Fibroblast of lung (primary cell): ENCODE measurements around the gene PCDHB14. TPM values are rescaled to one million over a fixed set of nuclear protein-coding genes. Genes with fewer than 3 reads are reported as not detected.
"Not testable (repeated sequence)": the region's sequence is repeated elsewhere in the genome, so short reads cannot be mapped to it uniquely, and the experiment has no call there.

Source experiments
- DNase-seq, 2 donors: peaks; one replicate each; pipeline versions ENCODE4 v3.0.0 to v3.0.0-alpha.2; 2010; ENCODE audit warnings: low read depth in 2 of 2
- H2AFZ ChIP-seq: 2 replicates; pipeline ENCODE4 v1.5.1; 2012; ENCODE audit warnings: low read length, control low read depth, inconsistent platforms
- H3K27ac ChIP-seq: 2 replicates; pipeline ENCODE4 v1.5.1; 2011; ENCODE audit warnings: low read length, control low read depth; ENCODE audit not compliant: insufficient read depth
- H3K27me3 ChIP-seq: 2 replicates; pipeline ENCODE4 v1.5.1; 2011; ENCODE audit warnings: mild to moderate bottlenecking, low read length; ENCODE audit not compliant: control insufficient read depth, insufficient read depth
- H3K36me3 ChIP-seq: 2 replicates; pipeline ENCODE4 v1.5.1; 2011; ENCODE audit warnings: low read length; ENCODE audit not compliant: control insufficient read depth, insufficient read depth
- H3K4me1 ChIP-seq: 2 replicates; pipeline ENCODE4 v1.5.1; 2011; ENCODE audit warnings: low read length; ENCODE audit not compliant: control insufficient read depth, insufficient read depth; ENCODE audit errors: extremely low read depth
- H3K4me2 ChIP-seq: 2 replicates; pipeline ENCODE4 v1.5.1; 2011; ENCODE audit warnings: low read length, control low read depth; ENCODE audit not compliant: insufficient read depth; ENCODE audit errors: extremely low read depth
- H3K4me3 ChIP-seq, 4 experiments: fragments of 200-600 bp in 1 of 4; sonication (generic) in 1 of 4; replicated peaks in 1 of 4; 2 replicates each; pipeline ENCODE4 v1.5.1; 2011 to 2016; ENCODE audit warnings: low read length in 4 of 4, low read depth in 3 of 4, mild to moderate bottlenecking in 3 of 4, control low read depth in 2 of 4, inconsistent platforms in 1 of 4, mixed read lengths in 1 of 4; ENCODE audit not compliant: insufficient read depth in 1 of 4; ENCODE audit errors: control extremely low read depth in 1 of 4
- H3K79me2 ChIP-seq: 2 replicates; pipeline ENCODE4 v1.5.1; 2012; ENCODE audit warnings: mild to moderate bottlenecking, low read length, inconsistent platforms; ENCODE audit not compliant: control insufficient read depth, insufficient read depth
- H3K9ac ChIP-seq: 2 replicates; pipeline ENCODE4 v1.5.1; 2011; ENCODE audit warnings: mild to moderate bottlenecking, low read length, control low read depth; ENCODE audit not compliant: insufficient read depth
- H3K9me3 ChIP-seq: 2 replicates; pipeline ENCODE4 v1.5.1; 2012; ENCODE audit warnings: low read depth, low read length; ENCODE audit not compliant: control insufficient read depth, insufficient read depth
- H4K20me1 ChIP-seq: 2 replicates; pipeline ENCODE4 v1.5.1; 2011; ENCODE audit warnings: low read length; ENCODE audit not compliant: control insufficient read depth, insufficient read depth; ENCODE audit errors: extremely low read depth
- EZH2 ChIP-seq: IDR thresholded peaks from 2 replicates; pipeline ENCODE4 v1.5.1; 2012; ENCODE audit warnings: low read length, control low read depth, mild to moderate bottlenecking; ENCODE audit errors: missing control alignments
- polyA plus RNA-seq, 2 donors: library from polyadenylated mRNA; depleted of rRNA in 1 of 2; stranded (reverse) in 1 of 2; unstranded in 1 of 2; fragments of >200 nt; gene quantifications; 2 replicates each; pipeline ENCODE4 v1.2.1, GENCODE V29; 2011 to 2012; ENCODE audit warnings: missing spikeins in 1 of 2
- total RNA-seq: library from RNA; depleted of rRNA; stranded (reverse); fragments of >200 nt; gene quantifications from 2 replicates; pipeline ENCODE4 v1.2.1, GENCODE V29; 2014
- TF ChIP-seq, protein P1 (sequence below), 2 donors: IDR thresholded peaks in 1 of 2; conservative IDR thresholded peaks in 1 of 2; 1 replicate in 1 of 2; 2 replicates in 1 of 2; pipeline ENCODE4 v1.5.1; 2011 to 2012; ENCODE audit warnings: low read length in 2 of 2, control low read depth in 1 of 2, inconsistent platforms in 1 of 2, low read depth in 1 of 2, mild to moderate bottlenecking in 1 of 2

The PCDHB14 gene
- total and polyA plus RNA-seq, 2 donors (not counting 1 experiment from before 2014, with no cell fraction given) = 0.86 to 1.7 TPM

DNA sequence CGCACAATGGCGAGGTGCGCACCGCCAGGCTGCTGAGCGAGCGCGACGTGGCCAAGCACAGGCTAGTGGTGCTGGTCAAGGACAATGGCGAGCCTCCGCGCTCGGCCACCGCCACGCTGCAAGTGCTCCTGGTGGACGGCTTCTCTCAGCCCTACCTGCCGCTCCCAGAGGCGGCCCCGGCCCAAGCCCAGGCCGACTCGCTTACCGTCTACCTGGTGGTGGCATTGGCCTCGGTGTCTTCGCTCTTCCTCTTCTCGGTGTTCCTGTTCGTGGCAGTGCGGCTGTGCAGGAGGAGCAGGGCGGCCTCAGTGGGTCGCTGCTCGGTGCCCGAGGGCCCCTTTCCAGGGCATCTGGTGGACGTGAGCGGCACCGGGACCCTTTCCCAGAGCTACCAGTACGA lies 24.3 kb downstream of the PCDHB14 start:
- not testable (repeated sequence) for H3K4me3 ChIP-seq, H4K20me1 ChIP-seq, H3K36me3 ChIP-seq, H3K27me3 ChIP-seq, H3K4me2 ChIP-seq, H3K4me1 ChIP-seq, DNase-seq, H3K27ac ChIP-seq, H2AFZ ChIP-seq, H3K79me2 ChIP-seq, H3K9me3 ChIP-seq, H3K9ac ChIP-seq

- Histone ChIP-seq H3K9me3 (no peaks in the 10 kb centered on the region), H3K4me1 (no peaks in the 10 kb centered on the region), H3K9ac (no peak overlapping the region), H3K4me2 (no peak overlapping the region), H4K20me1 (no peaks in the 10 kb centered on the region), H3K79me2 (no peaks in the 10 kb centered on the region), H2AFZ (no peak overlapping the region), H3K36me3 (no peaks in the 10 kb centered on the region), H3K27ac (no peak overlapping the region), H3K27me3 (no peaks in the 10 kb centered on the region), H3K4me3 (no peak overlapping the region)
- no peak for TF ChIP-seq EZH2
- TF ChIP-seq, protein P1, sequence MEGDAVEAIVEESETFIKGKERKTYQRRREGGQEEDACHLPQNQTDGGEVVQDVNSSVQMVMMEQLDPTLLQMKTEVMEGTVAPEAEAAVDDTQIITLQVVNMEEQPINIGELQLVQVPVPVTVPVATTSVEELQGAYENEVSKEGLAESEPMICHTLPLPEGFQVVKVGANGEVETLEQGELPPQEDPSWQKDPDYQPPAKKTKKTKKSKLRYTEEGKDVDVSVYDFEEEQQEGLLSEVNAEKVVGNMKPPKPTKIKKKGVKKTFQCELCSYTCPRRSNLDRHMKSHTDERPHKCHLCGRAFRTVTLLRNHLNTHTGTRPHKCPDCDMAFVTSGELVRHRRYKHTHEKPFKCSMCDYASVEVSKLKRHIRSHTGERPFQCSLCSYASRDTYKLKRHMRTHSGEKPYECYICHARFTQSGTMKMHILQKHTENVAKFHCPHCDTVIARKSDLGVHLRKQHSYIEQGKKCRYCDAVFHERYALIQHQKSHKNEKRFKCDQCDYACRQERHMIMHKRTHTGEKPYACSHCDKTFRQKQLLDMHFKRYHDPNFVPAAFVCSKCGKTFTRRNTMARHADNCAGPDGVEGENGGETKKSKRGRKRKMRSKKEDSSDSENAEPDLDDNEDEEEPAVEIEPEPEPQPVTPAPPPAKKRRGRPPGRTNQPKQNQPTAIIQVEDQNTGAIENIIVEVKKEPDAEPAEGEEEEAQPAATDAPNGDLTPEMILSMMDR (conservative IDR thresholded peaks at IDR 0.05 in 1 of 2, IDR thresholded peaks at IDR 0.05 in 1 of 2; ENCODE audit: low read depth in 1 of 2, low read length in 2 of 2) = no peak
- no peak for DNase-seq
Observed at GRCh38 chr5:141250576-141250975, 27.4 kb downstream of the PCDHB14 start.

GRCh38 chr5:141258464-141258863 lies 35.3 kb downstream of the PCDHB14 start:
- Histone ChIP-seq H3K4me1 (no peaks in the 10 kb centered on the region), H2AFZ (no peak overlapping the region), H3K4me3 (no peak overlapping the region), H3K9me3 (no peaks in the 10 kb centered on the region), H3K79me2 (no peaks in the 10 kb centered on the region), H3K4me2 (no peak overlapping the region), H4K20me1 (no peaks in the 10 kb centered on the region), H3K27ac (no peak overlapping the region), H3K27me3 (no peaks in the 10 kb centered on the region), H3K9ac (no peak overlapping the region), H3K36me3 (no peaks in the 10 kb centered on the region)
- TF ChIP-seq EZH2 = no peak
- TF ChIP-seq, protein P1 (conservative IDR thresholded peaks at IDR 0.05 in 1 of 2, IDR thresholded peaks at IDR 0.05 in 1 of 2; ENCODE audit: low read depth in 1 of 2, low read length in 2 of 2) = no peak
- DNase-seq = no peak
